HEK293 (cell line): ENCODE measurements around the gene KRAS.

Experiments used
- CTCF ChIA-PET: fragments of 350-600 bp; formaldehyde crosslinking; extraction: SDS; loops from one replicate; lab custom pipeline; 2021; ENCODE audit warnings: antibody characterized with exemption; lab: Yijun Ruan, JAX
- POLR2A ChIA-PET: fragments of 300-600 bp; formaldehyde crosslinking; extraction: SDS; loops from one replicate; lab custom pipeline; 2020; ENCODE audit warnings: antibody characterized with exemption, inconsistent platforms; lab: Yijun Ruan, JAX
- H3K27ac ChIP-seq: fragments of 200-500 bp; sonication (Bioruptor generic); 2 replicates; pipeline ENCODE4 v1.5.1; 2014; ENCODE audit warnings: low read depth, low read length, control low read depth, inconsistent platforms; ENCODE audit errors: extremely low read depth
- H3K36me3 ChIP-seq, 2 experiments: fragments of 200-500 bp in 1 of 2; sonication (Bioruptor generic) in 1 of 2; 1 replicate in 1 of 2; 2 replicates in 1 of 2; pipeline ENCODE4 v1.5.1; 2014 to 2017; ENCODE audit warnings: inconsistent platforms in 2 of 2, low read length in 2 of 2; ENCODE audit not compliant: control insufficient read depth in 2 of 2, insufficient read depth in 1 of 2
- H3K4me1 ChIP-seq: fragments of 200-500 bp; sonication (Bioruptor generic); 2 replicates; pipeline ENCODE4 v1.5.1; 2014; ENCODE audit warnings: mild to moderate bottlenecking, low read length, inconsistent platforms; ENCODE audit not compliant: control insufficient read depth, insufficient read depth
- H3K4me3 ChIP-seq: 2 replicates; pipeline ENCODE4 v1.5.1; 2011; ENCODE audit warnings: low read depth, mild to moderate bottlenecking, control low read depth, low read length, moderate library complexity
- H3K9me3 ChIP-seq: fragments of 200-500 bp; sonication (Bioruptor generic); 2 replicates; pipeline ENCODE4 v1.5.1; 2014; ENCODE audit warnings: low read depth, low read length, inconsistent platforms; ENCODE audit not compliant: control insufficient read depth, insufficient read depth
- BCL11B ChIP-seq: fragments of 450-650 bp; formaldehyde crosslinking; IDR thresholded peaks from 2 replicates; pipeline ENCODE4 v1.5.1; 2016; ENCODE audit warnings: low read depth, missing biosample characterization, missing genetic modification characterization
- GLIS2 ChIP-seq: fragments of 450-650 bp; formaldehyde crosslinking; IDR thresholded peaks from 2 replicates; pipeline ENCODE4 v1.5.1; 2016; ENCODE audit warnings: missing biosample characterization, missing genetic modification characterization
- MZF1 ChIP-seq: fragments of 450-650 bp; formaldehyde crosslinking; IDR thresholded peaks from 2 replicates; pipeline ENCODE4 v1.5.1; 2017; ENCODE audit warnings: missing biosample characterization, missing genetic modification characterization, borderline replicate concordance
- PRDM1 ChIP-seq: fragments of 450-650 bp; formaldehyde crosslinking; IDR thresholded peaks from 2 replicates; pipeline ENCODE4; 2016; ENCODE audit warnings: missing biosample characterization, missing genetic modification characterization
- SCRT1 ChIP-seq: fragments of 450-650 bp; formaldehyde crosslinking; IDR thresholded peaks from 2 replicates; pipeline ENCODE4 v1.5.1; 2016; ENCODE audit warnings: missing biosample characterization, missing genetic modification characterization, borderline replicate concordance
- SP2 ChIP-seq: fragments of 450-650 bp; formaldehyde crosslinking; IDR thresholded peaks from 2 replicates; pipeline ENCODE4 v1.5.1; 2016; ENCODE audit warnings: missing biosample characterization, missing genetic modification characterization
- ZBTB8A ChIP-seq: fragments of 450-650 bp; formaldehyde crosslinking; IDR thresholded peaks from 2 replicates; pipeline ENCODE4 v1.5.1; 2016; ENCODE audit warnings: missing biosample characterization, missing genetic modification characterization
- ZFP3 ChIP-seq: fragments of 450-650 bp; formaldehyde crosslinking; IDR thresholded peaks from 2 replicates; pipeline ENCODE4 v1.5.1; 2016; ENCODE audit warnings: low read depth, missing biosample characterization, missing genetic modification characterization
- ZFP69B ChIP-seq: fragments of 450-650 bp; formaldehyde crosslinking; IDR thresholded peaks from 2 replicates; pipeline ENCODE4 v1.5.1; 2016; ENCODE audit warnings: missing biosample characterization, missing genetic modification characterization
- ZIC2 ChIP-seq: fragments of 450-650 bp; formaldehyde crosslinking; IDR thresholded peaks from 2 replicates; pipeline ENCODE4 v1.5.1; 2016; ENCODE audit warnings: missing biosample characterization, missing genetic modification characterization
- ZNF10 ChIP-seq: fragments of 450-650 bp; formaldehyde crosslinking; IDR thresholded peaks from 2 replicates; pipeline ENCODE4 v1.5.1; 2017; ENCODE audit warnings: missing biosample characterization, missing genetic modification characterization
- ZNF211 ChIP-seq: fragments of 450-650 bp; formaldehyde crosslinking; IDR thresholded peaks from 2 replicates; pipeline ENCODE4 v1.5.1; 2016; ENCODE audit warnings: low read depth, missing biosample characterization, missing genetic modification characterization
- ZNF292 ChIP-seq: fragments of 450-650 bp; formaldehyde crosslinking; IDR thresholded peaks from 2 replicates; pipeline ENCODE4 v1.5.1; 2016; ENCODE audit warnings: low read depth, missing biosample characterization, missing genetic modification characterization, borderline replicate concordance
- ZNF366 ChIP-seq: fragments of 450-650 bp; formaldehyde crosslinking; conservative IDR thresholded peaks from 2 replicates; pipeline ENCODE4 v1.5.1; 2016; ENCODE audit warnings: missing biosample characterization, missing genetic modification characterization
- ZNF37A ChIP-seq: fragments of 450-650 bp; IDR thresholded peaks from 2 replicates; pipeline ENCODE4 v1.5.1; 2018; ENCODE audit warnings: missing biosample characterization, missing genetic modification characterization
- ZNF391 ChIP-seq: fragments of 450-650 bp; formaldehyde crosslinking; IDR thresholded peaks from 2 replicates; pipeline ENCODE4 v1.5.1; 2016; ENCODE audit warnings: low read depth, missing biosample characterization, missing genetic modification characterization, borderline replicate concordance
- ZNF555 ChIP-seq: fragments of 450-650 bp; formaldehyde crosslinking; conservative IDR thresholded peaks from 2 replicates; pipeline ENCODE4 v1.5.1; 2017; ENCODE audit warnings: missing biosample characterization, mild to moderate bottlenecking, missing genetic modification characterization, inconsistent platforms
- ZNF561 ChIP-seq: fragments of 450-650 bp; IDR thresholded peaks from 2 replicates; pipeline ENCODE4 v1.5.1; 2018; ENCODE audit warnings: missing biosample characterization, missing genetic modification characterization, borderline replicate concordance
- ZNF596 ChIP-seq: fragments of 450-650 bp; IDR thresholded peaks from 2 replicates; pipeline ENCODE4 v1.5.0; 2018; ENCODE audit warnings: missing biosample characterization, mild to moderate bottlenecking, missing genetic modification characterization, moderate library complexity
- ZNF660 ChIP-seq: fragments of 450-650 bp; IDR thresholded peaks from 2 replicates; pipeline ENCODE4 v1.5.1; 2018; ENCODE audit warnings: missing biosample characterization, mild to moderate bottlenecking, missing genetic modification characterization
- ZNF701 ChIP-seq: fragments of 450-650 bp; formaldehyde crosslinking; IDR thresholded peaks from 2 replicates; pipeline ENCODE4 v1.5.1; 2016; ENCODE audit warnings: missing biosample characterization, missing genetic modification characterization
- ZNF830 ChIP-seq: fragments of 450-650 bp; IDR thresholded peaks from 2 replicates; pipeline ENCODE4 v1.5.0; 2018; ENCODE audit warnings: missing biosample characterization, missing genetic modification characterization, low read depth, mild to moderate bottlenecking, moderate library complexity
- TF ChIP-seq, protein P1 (sequence below): fragments of 450-650 bp; formaldehyde crosslinking; IDR thresholded peaks from 2 replicates; pipeline ENCODE4; 2016; ENCODE audit warnings: missing biosample characterization, missing genetic modification characterization
- TF ChIP-seq, protein P2 (sequence below): fragments of 450-650 bp; IDR thresholded peaks from 2 replicates; pipeline ENCODE4 v1.5.1; 2018; ENCODE audit warnings: missing biosample characterization, mild to moderate bottlenecking, missing genetic modification characterization

The KRAS gene

DNA sequence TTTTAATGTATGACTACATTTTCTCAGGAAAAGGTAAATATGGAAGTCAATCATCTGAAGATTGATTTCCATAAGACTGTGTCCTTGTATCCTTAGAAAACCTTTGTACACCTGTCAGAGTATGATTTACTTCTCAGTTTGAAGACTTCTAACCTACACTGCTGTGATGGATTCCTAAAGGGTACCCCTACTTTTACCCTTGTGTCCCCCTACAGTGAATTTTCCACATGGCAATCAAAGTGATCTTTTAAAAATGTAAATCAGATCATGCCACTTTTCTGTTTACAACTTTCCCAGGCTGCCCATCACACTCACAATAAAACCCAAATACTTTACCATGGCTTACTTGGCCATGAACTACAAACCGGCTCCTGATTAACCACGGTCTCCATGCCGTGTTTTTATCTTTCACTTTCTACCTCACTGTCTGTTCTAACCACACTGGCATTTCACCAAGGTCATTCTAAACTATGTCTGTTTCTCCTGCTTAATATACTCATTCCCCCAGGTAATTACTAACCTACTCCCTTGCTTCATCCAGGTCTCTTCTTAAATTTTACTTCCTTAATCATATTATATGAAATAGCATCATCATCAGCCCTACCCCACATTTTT lies 63.8 kb downstream of the KRAS start:
- Histone ChIP-seq H3K9me3 (no peaks in the 10 kb centered on the region), H3K27ac (no peak overlapping the region), H3K4me3 (no peak overlapping the region), H3K4me1 (no peaks in the 10 kb centered on the region), H3K36me3 (no peaks in the 10 kb centered on the region)
- ChIA-PET POLR2A (no interaction called here), CTCF (interaction anchor here (0.7 kb wide), 1 partner anchor 1541 kb away, joined by 3 read pairs; no protein-coding TSS in a partner anchor)
- TF ChIP-seq, protein P1, sequence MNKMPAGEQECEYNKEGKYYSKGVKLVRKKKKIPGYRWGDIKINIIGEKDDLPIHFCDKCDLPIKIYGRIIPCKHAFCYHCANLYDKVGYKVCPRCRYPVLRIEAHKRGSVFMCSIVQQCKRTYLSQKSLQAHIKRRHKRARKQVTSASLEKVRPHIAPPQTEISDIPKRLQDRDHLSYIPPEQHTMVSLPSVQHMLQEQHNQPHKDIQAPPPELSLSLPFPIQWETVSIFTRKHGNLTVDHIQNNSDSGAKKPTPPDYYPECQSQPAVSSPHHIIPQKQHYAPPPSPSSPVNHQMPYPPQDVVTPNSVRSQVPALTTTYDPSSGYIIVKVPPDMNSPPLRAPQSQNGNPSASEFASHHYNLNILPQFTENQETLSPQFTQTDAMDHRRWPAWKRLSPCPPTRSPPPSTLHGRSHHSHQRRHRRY, result no peak
- TF ChIP-seq ZNF10, result peak; percentile 66; the same call in 1 of the 2 replicates
- TF ChIP-seq, all 188 proteins: peak for 1

DNA sequence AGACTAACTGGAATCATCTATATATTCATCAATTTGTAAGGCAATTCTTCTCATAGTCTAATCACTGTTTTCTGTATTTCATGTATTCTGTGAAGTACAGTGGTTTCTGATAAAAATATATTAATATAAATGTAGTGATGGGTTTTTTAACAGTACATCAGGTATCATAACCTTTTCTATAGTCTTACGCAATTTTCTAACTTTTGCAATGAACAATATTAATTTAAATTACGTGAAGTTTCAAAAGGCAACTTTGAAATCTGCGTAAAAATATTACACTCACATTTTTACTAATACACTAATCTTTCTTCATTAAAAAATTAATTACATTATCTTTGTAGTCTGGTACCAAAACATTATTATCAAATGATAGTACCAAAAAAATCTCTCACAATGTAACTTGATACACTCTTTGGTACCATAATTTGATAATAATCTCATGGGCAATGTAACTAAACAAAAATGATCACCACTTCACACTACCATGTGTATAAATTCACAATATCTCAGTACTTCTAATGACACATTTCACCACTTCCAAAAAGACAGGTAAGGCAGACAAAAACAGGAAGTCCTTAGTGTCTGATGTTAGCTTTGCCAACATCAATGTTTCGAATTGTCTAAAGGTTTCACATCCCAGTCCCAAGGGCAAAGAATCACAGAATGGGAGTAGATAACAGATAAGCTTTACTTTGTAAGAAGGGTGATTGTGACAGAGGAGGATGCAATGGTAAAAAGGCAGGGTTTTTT lies 64.5 kb downstream of the KRAS start:
- POLR2A ChIA-PET, result no interaction called here
- TF ChIP-seq ZFP3 (tag by site-specific recombination) (no peak), ZNF391 (tag by site-specific recombination) (no peak), ZNF37A (no peak)
- Histone ChIP-seq H3K27ac (no peak overlapping the region), H3K36me3 (no peaks in the 10 kb centered on the region), H3K4me1 (no peaks in the 10 kb centered on the region), H3K9me3 (no peaks in the 10 kb centered on the region), H3K4me3 (no peak overlapping the region)
- CTCF ChIA-PET, result interaction anchor here (0.7 kb wide), 1 partner anchor 1542 kb away, joined by 3 read pairs; no protein-coding TSS in a partner anchor

DNA sequence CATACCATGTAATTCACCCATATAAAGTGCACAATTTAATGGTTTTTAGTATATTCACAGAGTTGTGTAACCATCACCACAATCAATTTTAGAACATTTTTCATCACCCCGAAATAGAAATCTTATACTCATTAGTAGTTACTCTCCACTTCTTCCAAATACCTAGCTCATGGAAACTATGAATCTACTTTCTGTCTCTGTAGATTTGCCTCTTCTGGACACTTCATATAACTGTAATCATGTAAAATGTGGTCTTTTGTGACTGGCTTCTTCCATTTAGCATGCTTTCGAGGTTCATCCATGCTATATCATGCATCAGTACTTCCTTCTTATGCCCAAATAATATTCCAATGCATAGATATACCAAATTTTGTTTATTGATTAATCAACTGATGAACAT lies 66.6 kb downstream of the KRAS start:
- Histone ChIP-seq H3K36me3 (no peaks in the 10 kb centered on the region), H3K4me1 (no peaks in the 10 kb centered on the region), H3K27ac (no peak overlapping the region), H3K9me3 (no peaks in the 10 kb centered on the region), H3K4me3 (no peak overlapping the region)
- ChIA-PET POLR2A (no interaction called here), CTCF (no interaction called here)
- no peak for TF ChIP-seq ZNF561 (tag by site-specific recombination)
- no peak for TF ChIP-seq ZNF555 (tag by site-specific recombination)
- TF ChIP-seq ZFP69B (tag by site-specific recombination), result no peak
- TF ChIP-seq ZBTB8A (tag by site-specific recombination), result no peak
- no peak for TF ChIP-seq ZNF211 (tag by site-specific recombination)
- no peak for TF ChIP-seq ZNF596 (tag by site-specific recombination)

DNA sequence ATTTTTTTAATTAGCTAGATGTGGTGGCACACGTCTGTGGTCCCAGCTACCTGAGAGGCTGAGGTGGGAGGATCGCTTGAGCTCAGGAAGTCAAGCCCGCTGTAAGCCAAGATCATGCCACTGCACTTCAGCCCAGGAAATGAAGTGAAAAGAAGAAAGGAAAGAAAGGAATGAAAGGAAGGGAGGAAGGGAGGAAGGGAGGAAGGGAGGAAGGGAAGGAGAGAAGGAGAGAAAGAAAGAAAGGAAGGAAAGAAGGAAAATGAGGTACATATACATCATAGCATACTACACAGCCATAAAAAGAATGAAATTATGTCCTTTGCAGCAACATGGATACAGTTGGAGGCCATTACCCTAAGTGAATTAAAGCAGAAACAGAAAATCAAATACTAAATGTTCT lies 68.0 kb downstream of the KRAS start:
- ChIA-PET POLR2A (no interaction called here), CTCF (interaction anchor here (0.6 kb wide), 2 partner anchors 68 to 124 kb away, joined by 3 read pairs; partner anchors contain the start of gene KRAS)
- H3K4me3 ChIP-seq, result no peak overlapping the region

DNA sequence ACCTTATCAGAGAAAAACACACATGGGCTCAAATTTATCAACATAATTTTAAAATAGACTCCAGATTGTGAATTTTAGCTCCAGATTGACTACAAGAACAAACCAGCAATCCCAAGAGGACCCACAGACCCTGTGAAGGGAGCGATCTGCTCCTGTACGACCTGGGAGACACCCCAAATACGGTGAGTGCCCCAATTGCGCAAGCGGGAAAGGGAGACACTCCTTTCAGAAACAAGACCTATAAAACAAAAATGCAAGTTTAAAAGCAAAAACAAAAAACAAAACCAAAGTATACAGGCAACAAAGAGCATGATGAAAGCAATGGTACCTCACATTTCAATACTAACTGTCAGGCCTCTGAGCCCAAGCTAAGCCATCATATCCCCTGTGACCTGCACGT lies 87.9 kb downstream of the KRAS start:
- no peaks in the 10 kb centered on the region for H3K9me3 ChIP-seq
- ChIA-PET CTCF (no interaction called here), POLR2A (no interaction called here)
- no peak overlapping the region for H3K4me3 ChIP-seq
- no peak overlapping the region for H3K27ac ChIP-seq
- H3K4me1 ChIP-seq, result no peaks in the 10 kb centered on the region
- no peaks in the 10 kb centered on the region for H3K36me3 ChIP-seq
- TF ChIP-seq ZNF701 (tag by site-specific recombination) (no peak), ZNF660 (tag by site-specific recombination) (no peak), ZNF292 (tag by site-specific recombination) (no peak), GLIS2 (tag by site-specific recombination) (no peak), SP2 (no peak), SCRT1 (tag by site-specific recombination) (no peak), BCL11B (no peak), ZIC2 (tag by site-specific recombination) (no peak), ZNF830 (tag by site-specific recombination) (no peak)
- TF ChIP-seq, protein P2, sequence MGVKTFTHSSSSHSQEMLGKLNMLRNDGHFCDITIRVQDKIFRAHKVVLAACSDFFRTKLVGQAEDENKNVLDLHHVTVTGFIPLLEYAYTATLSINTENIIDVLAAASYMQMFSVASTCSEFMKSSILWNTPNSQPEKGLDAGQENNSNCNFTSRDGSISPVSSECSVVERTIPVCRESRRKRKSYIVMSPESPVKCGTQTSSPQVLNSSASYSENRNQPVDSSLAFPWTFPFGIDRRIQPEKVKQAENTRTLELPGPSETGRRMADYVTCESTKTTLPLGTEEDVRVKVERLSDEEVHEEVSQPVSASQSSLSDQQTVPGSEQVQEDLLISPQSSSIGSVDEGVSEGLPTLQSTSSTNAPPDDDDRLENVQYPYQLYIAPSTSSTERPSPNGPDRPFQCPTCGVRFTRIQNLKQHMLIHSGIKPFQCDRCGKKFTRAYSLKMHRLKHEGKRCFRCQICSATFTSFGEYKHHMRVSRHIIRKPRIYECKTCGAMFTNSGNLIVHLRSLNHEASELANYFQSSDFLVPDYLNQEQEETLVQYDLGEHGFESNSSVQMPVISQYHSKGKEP (tag by site-specific recombination), result no peak

More for the DNA sequence above, 68.0 kb downstream of the KRAS start:
- no peak overlapping the region for H3K27ac ChIP-seq
- TF ChIP-seq MZF1 (tag by site-specific recombination) (no peak), ZNF391 (tag by site-specific recombination) (no peak), ZNF366 (tag by site-specific recombination) (peak; percentile 87), PRDM1 (tag by site-specific recombination) (peak; percentile 52; the same call in 1 of the 2 replicates)
- TF ChIP-seq, all 188 proteins: peak for 2
- Histone ChIP-seq H3K4me1 (no peaks in the 10 kb centered on the region), H3K36me3 (no peaks in the 10 kb centered on the region), H3K9me3 (no peaks in the 10 kb centered on the region)
